ENCODE measurements around the gene MCF2L.

- TF ChIP-seq CTCF (conservative IDR thresholded peaks at IDR 0.05; ENCODE audit: low read length) (no peak), EZH2phosphoT487 (IDR thresholded peaks at IDR 0.05; ENCODE audit: borderline replicate concordance, low read depth, low read length) (no peak)
These were observed 57.4 kb downstream of the MCF2L start for GRCh38 chr13:113026391-113026910.

Measured in OCI-LY7 (cell line).